HepG2 (cell line): ENCODE results near the gene GSTCD. TPM values are rescaled to one million over a fixed set of nuclear protein-coding genes. Genes with fewer than 3 reads are reported as not detected.

Source experiments
- ATAC-seq: fragments of 200-7000 bp; cut with Tn5 transposase; 3 replicates; pipeline ENCODE4 v1.9.1; 2020; ENCODE audit warnings: mild to moderate bottlenecking, moderate library complexity
- BruUV-seq: library from RNA; stranded (reverse); fragments of 400-500 nt; replicated peaks from 2 replicates; lab custom pipeline; 2021; lab: Mats Ljungman, UMichigan
- CTCF ChIA-PET: fragments of 300-600 bp; formaldehyde crosslinking; extraction: SDS; loops from one replicate; lab custom pipeline; 2021; ENCODE audit warnings: low total read pairs, inconsistent platforms, low intra/inter-chr PET ratio; lab: Yijun Ruan, JAX
- POLR2A ChIA-PET: fragments of 350-600 bp; sonication (Branson Sonifier 250); formaldehyde crosslinking; loops from one replicate; lab custom pipeline; 2020; ENCODE audit warnings: antibody characterized with exemption, inconsistent platforms; lab: Yijun Ruan, JAX
- DNase-seq: peaks from one replicate; pipeline ENCODE4 v3.0.0-alpha.2; 2015; ENCODE audit warnings: low spot score
- FAIRE-seq: peaks from 3 replicates; lab custom pipeline; 2011; peaks lifted over from hg19 to GRCh38; lab: Jason Lieb, UNC
- H2AFZ ChIP-seq: one replicate; pipeline ENCODE4 v1.6.1; 2011; ENCODE audit warnings: low read length, inconsistent platforms
- H3K27ac ChIP-seq: fragments of 300-600 bp; 3 replicates; pipeline ENCODE4 v1.8.0; 2011; ENCODE audit warnings: mixed run types, mild to moderate bottlenecking, mixed read lengths, low read length, inconsistent platforms; ENCODE audit not compliant: insufficient read depth; ENCODE audit errors: extremely low read length
- H3K27me3 ChIP-seq, 2 experiments: fragments of 200-600 bp in 1 of 2; 2 replicates in 1 of 2; 3 replicates in 1 of 2; pipeline versions ENCODE4 v1.6.0 to v1.8.0; 2011; ENCODE audit warnings: low read length in 2 of 2, mild to moderate bottlenecking in 2 of 2, moderate library complexity in 2 of 2, inconsistent platforms in 1 of 2; ENCODE audit not compliant: insufficient read depth in 2 of 2, control insufficient read depth in 1 of 2
- H3K36me3 ChIP-seq, 2 experiments: fragments of 200-600 bp in 1 of 2; replicated peaks in 1 of 2; 2 replicates in 1 of 2; 3 replicates in 1 of 2; pipeline versions ENCODE4 v1.5.1 to v1.8.0; 2011; ENCODE audit warnings: low read length in 2 of 2, inconsistent platforms in 1 of 2; ENCODE audit not compliant: insufficient read depth in 2 of 2, control insufficient read depth in 1 of 2
- H3K4me1 ChIP-seq: 2 replicates; pipeline ENCODE4 v1.5.1; 2012; ENCODE audit warnings: low read length, inconsistent platforms; ENCODE audit not compliant: insufficient read depth
- H3K4me2 ChIP-seq: 2 replicates; pipeline ENCODE4 v1.6.0; 2011; ENCODE audit warnings: low read depth, low read length, inconsistent platforms
- H3K4me3 ChIP-seq, 3 experiments: fragments of 200-600 bp in 1 of 3; sonication (generic), shearing (Covaris generic) in 1 of 3; replicated peaks in 1 of 3; 2 replicates each; pipeline ENCODE4 v1.5.1; 2011 to 2016; ENCODE audit warnings: low read length in 3 of 3, inconsistent platforms in 2 of 3, low read depth in 2 of 3, mild to moderate bottlenecking in 2 of 3, control low read depth in 1 of 3, mixed read lengths in 1 of 3; ENCODE audit not compliant: insufficient read depth in 1 of 3
- H3K79me2 ChIP-seq: one replicate; pipeline ENCODE4 v1.6.1; 2011; ENCODE audit warnings: low read length, inconsistent platforms; ENCODE audit not compliant: insufficient read depth
- H3K9ac ChIP-seq: 2 replicates; pipeline ENCODE4 v1.6.0; 2011; ENCODE audit warnings: mild to moderate bottlenecking, low read depth, low read length, inconsistent platforms; ENCODE audit not compliant: insufficient read depth
- H3K9me3 ChIP-seq: 2 replicates; pipeline ENCODE4 v1.5.1; 2012; ENCODE audit warnings: mild to moderate bottlenecking, low read length
- H4K20me1 ChIP-seq: 2 replicates; pipeline ENCODE4 v1.6.0; 2011; ENCODE audit warnings: inconsistent platforms, mild to moderate bottlenecking, low read length, moderate library complexity; ENCODE audit not compliant: insufficient read depth
- ATF7 ChIP-seq, 2 experiments: fragments of 450-650 bp in 1 of 2; sonication (generic) in 1 of 2; formaldehyde crosslinking in 1 of 2; IDR thresholded peaks; 2 replicates each; pipeline versions ENCODE4 v1.4.0 to v1.6.1; 2016 to 2020; ENCODE audit warnings: antibody characterized with exemption in 1 of 2, mild to moderate bottlenecking in 1 of 2, missing genetic modification reagents in 1 of 2
- HOXA3 ChIP-seq: sonication (generic); formaldehyde crosslinking; IDR thresholded peaks from 2 replicates; pipeline ENCODE4 v1.5.0; 2020; ENCODE audit warnings: missing genetic modification reagents
- KLF6 ChIP-seq: IDR thresholded peaks from 2 replicates; pipeline ENCODE4 v1.8.0; 2016; ENCODE audit warnings: missing biosample characterization, missing genetic modification reagents
- MEF2D ChIP-seq: sonication (generic); formaldehyde crosslinking; IDR thresholded peaks from 2 replicates; pipeline ENCODE4 v1.5.1; 2020; ENCODE audit warnings: mild to moderate bottlenecking, missing genetic modification reagents
- MIXL1 ChIP-seq: IDR thresholded peaks from 2 replicates; pipeline ENCODE4 v1.6.1; 2016
- PPARG ChIP-seq: conservative IDR thresholded peaks from 2 replicates; pipeline ENCODE4 v1.6.1; 2016; ENCODE audit warnings: missing biosample characterization, missing genetic modification reagents
- ZBTB1 ChIP-seq: sonication (generic); formaldehyde crosslinking; IDR thresholded peaks from 2 replicates; pipeline ENCODE4 v1.4.0; 2020; ENCODE audit warnings: missing genetic modification reagents, borderline replicate concordance
- ZC3H4 ChIP-seq: sonication (generic); formaldehyde crosslinking; IDR thresholded peaks from 2 replicates; pipeline ENCODE4 v1.4.0; 2020; ENCODE audit warnings: missing genetic modification reagents, borderline replicate concordance
- ZFX ChIP-seq: sonication (generic); formaldehyde crosslinking; IDR thresholded peaks from 2 replicates; pipeline ENCODE4 v1.4.0; 2020; ENCODE audit warnings: mild to moderate bottlenecking, low read depth, missing genetic modification reagents, moderate library complexity
- ZNF446 ChIP-seq: sonication (generic); formaldehyde crosslinking; IDR thresholded peaks from 2 replicates; pipeline ENCODE4 v1.5.0; 2020; ENCODE audit warnings: mild to moderate bottlenecking, missing genetic modification reagents
- ZNF572 ChIP-seq: sonication (generic); formaldehyde crosslinking; IDR thresholded peaks from 2 replicates; pipeline ENCODE4 v1.5.1; 2020; ENCODE audit warnings: mild to moderate bottlenecking, missing genetic modification reagents
- ZNF652 ChIP-seq: IDR thresholded peaks from 2 replicates; pipeline ENCODE4 v1.6.1; 2016; ENCODE audit warnings: low read depth, borderline replicate concordance
- ZNF761 ChIP-seq: sonication (generic); formaldehyde crosslinking; conservative IDR thresholded peaks from 2 replicates; pipeline ENCODE4 v1.4.0; 2020; ENCODE audit warnings: mild to moderate bottlenecking, missing genetic modification reagents
- WGBS: methylation state at CpG from one replicate; pipeline ENCODE4 v1.1.6; 2017; ENCODE audit warnings: low lambda C conversion rate; 5-methylcytosine and 5-hydroxymethylcytosine counted together
- in situ Hi-C: cut with HindIII; loops from 2 replicates; pipeline ENCODE4 v1.10.0; 2017; ENCODE audit warnings: low pct_unique_long_range_greater_than_20kb; ENCODE audit not compliant: extremely low pct_ligation_motif_present
- intact Hi-C: fragments of 100-400 bp; cut with micrococcal nuclease; formaldehyde crosslinking; loops from one replicate; pipeline ENCODE4 v1.10.0; 2022; ENCODE audit not compliant: unreplicated experiment
- polyA plus RNA-seq, 8 experiments: library from polyadenylated mRNA; depleted of rRNA in 3 of 8; stranded (reverse) in 7 of 8; unstranded in 1 of 8; fragments of >200 nt; fragmentation: Illumina TruSeq in 4 of 8; extraction: Trizol in 4 of 8; gene quantifications; 2 replicates each; pipeline versions ENCODE4 v1.2.1 to v1.2.3, GENCODE V29; 2011 to 2016; ENCODE audit warnings: low read depth in 4 of 8, missing spikeins in 1 of 8, mixed read lengths in 1 of 8; ENCODE audit not compliant: insufficient read depth in 1 of 8
- total RNA-seq, 5 experiments: library from RNA; depleted of rRNA; stranded (reverse); fragments of >200 nt; fragmentation: Illumina TruSeq; extraction: Trizol; gene quantifications; 2 replicates each; pipeline ENCODE4 v1.2.3, GENCODE V29; 2016; ENCODE audit warnings: low read depth in 1 of 5
- TF ChIP-seq, protein P1 (sequence below): sonication (generic); formaldehyde crosslinking; IDR thresholded peaks from 2 replicates; pipeline ENCODE4 v1.4.0; 2020; ENCODE audit warnings: missing genetic modification reagents, borderline replicate concordance

The GSTCD gene
- total and polyA plus RNA-seq, 2 of the 13 experiments (the other 11 are each of a cell fraction or from before 2014, with no cell fraction given), result 7.9 to 30.8 TPM

DNA sequence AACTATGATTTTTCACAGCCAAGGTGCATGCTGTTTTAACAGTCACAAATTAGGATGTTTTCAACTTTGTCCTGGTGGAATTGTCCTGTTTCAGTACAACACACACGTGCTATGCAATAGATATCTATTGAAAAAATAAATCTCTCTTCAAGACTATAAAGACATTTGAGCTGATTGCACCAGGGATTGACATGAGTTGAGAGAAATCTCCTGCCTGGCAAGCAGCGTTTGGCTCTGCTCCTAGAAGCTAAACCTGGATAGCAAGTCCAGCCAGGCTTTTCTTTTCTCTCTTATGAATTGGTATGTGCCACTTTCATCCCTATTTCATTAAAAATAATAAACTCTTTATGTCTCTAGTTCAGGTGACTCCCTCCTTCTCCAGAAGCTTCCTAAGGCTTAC lies 170.1 kb downstream of the GSTCD start (continued):
- TF ChIP-seq, protein P1, sequence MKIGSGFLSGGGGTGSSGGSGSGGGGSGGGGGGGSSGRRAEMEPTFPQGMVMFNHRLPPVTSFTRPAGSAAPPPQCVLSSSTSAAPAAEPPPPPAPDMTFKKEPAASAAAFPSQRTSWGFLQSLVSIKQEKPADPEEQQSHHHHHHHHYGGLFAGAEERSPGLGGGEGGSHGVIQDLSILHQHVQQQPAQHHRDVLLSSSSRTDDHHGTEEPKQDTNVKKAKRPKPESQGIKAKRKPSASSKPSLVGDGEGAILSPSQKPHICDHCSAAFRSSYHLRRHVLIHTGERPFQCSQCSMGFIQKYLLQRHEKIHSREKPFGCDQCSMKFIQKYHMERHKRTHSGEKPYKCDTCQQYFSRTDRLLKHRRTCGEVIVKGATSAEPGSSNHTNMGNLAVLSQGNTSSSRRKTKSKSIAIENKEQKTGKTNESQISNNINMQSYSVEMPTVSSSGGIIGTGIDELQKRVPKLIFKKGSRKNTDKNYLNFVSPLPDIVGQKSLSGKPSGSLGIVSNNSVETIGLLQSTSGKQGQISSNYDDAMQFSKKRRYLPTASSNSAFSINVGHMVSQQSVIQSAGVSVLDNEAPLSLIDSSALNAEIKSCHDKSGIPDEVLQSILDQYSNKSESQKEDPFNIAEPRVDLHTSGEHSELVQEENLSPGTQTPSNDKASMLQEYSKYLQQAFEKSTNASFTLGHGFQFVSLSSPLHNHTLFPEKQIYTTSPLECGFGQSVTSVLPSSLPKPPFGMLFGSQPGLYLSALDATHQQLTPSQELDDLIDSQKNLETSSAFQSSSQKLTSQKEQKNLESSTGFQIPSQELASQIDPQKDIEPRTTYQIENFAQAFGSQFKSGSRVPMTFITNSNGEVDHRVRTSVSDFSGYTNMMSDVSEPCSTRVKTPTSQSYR (CRISPR knock-in tag), result no peak
- TF ChIP-seq ZFX (CRISPR knock-in tag), result no peak
- no peak for TF ChIP-seq ZNF761 (CRISPR knock-in tag)
- no peak for TF ChIP-seq HOXA3 (CRISPR knock-in tag)
- TF ChIP-seq, all 625 proteins: peak for 0

DNA sequence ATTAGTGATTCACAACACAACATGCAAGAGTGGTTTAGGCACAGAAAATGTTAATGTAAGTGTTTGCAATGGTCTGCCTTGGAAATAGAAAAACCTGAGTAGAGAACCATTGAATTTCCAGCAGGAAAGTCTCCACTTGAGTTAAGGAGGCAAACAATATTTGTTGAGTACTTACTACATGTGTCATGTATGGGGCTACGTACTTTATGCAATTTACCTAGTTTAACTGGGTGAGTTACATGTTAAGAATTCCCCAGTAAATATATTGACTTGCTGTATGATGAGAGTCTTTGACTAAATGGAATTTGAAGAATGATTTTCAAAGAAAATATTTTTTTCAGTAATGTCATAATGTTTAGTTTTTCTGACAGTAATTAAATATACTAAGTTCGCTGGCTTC lies 178.9 kb downstream of the GSTCD start:
- ATAC-seq, result no peak
- no peak overlapping the region for H2AFZ ChIP-seq
- TF ChIP-seq ZNF446 (CRISPR knock-in tag), result no peak
- no peak for TF ChIP-seq ZNF652 (CRISPR knock-in tag)
- no peak for TF ChIP-seq ZNF572 (CRISPR knock-in tag)
- no peak for TF ChIP-seq ZBTB1 (CRISPR knock-in tag)
- TF ChIP-seq KLF6 (CRISPR knock-in tag), result no peak
- no peak for TF ChIP-seq MEF2D (CRISPR knock-in tag)
- no peak for TF ChIP-seq PPARG (CRISPR knock-in tag)
- no peak for TF ChIP-seq MIXL1
- TF ChIP-seq ZC3H4 (CRISPR knock-in tag), result no peak
- TF ChIP-seq ATF7 (IDR thresholded peaks at IDR 0.05), result no peak
- no peak for TF ChIP-seq ATF7 (CRISPR knock-in tag; IDR thresholded peaks at IDR 0.05)
- TF ChIP-seq, all 625 proteins: peak for 0
- Histone ChIP-seq H4K20me1 (no peaks in the 10 kb centered on the region), H3K4me1 (no peaks in the 10 kb centered on the region), H3K27ac (no peak overlapping the region), H3K27me3 (peaks cover 0 to 5% of the 10 kb centered on the region in 2 experiments; a peak in 1 of 5 replicates), H3K36me3 (no peaks in the 10 kb centered on the region), H3K4me2 (no peak overlapping the region), H3K4me3 (no peak overlapping the region), H3K9ac (no peak overlapping the region), H3K9me3 (no peaks in the 10 kb centered on the region), H3K79me2 (no peaks in the 10 kb centered on the region)
- ChIA-PET CTCF (no interaction called here), POLR2A (no interaction called here)
- no TSS peak for BruUV-seq
- WGBS, result 22% methylated on average over 2 of the region's 2 CpGs
- in situ Hi-C loops, result no loop called here
- no peak for DNase-seq
- FAIRE-seq, result no peak
- intact Hi-C loops, result no loop called here
